Kidney (tissue), 14 donors: ENCODE results near the gene ATP8B2. TPM values are rescaled to one million over a fixed set of nuclear protein-coding genes. Genes with fewer than 3 reads are reported as not detected.
"Not testable (repeated sequence)": the region's sequence is repeated elsewhere in the genome, so short reads cannot be mapped to it uniquely, and the experiment has no call there.

ENCODE experiments used
- DNase-seq, 5 donors: peaks; one replicate each; pipeline ENCODE4 v3.0.0-alpha.2; 2013 to 2020
- FAIRE-seq: peaks from 2 replicates; lab custom pipeline; 2012; peaks lifted over from hg19 to GRCh38; lab: Jason Lieb, UNC
- H3K27ac ChIP-seq, 2 donors: one replicate each; pipeline ENCODE4 v1.7.0; 2013; ENCODE audit warnings: low read depth in 2 of 2, low read length in 2 of 2, inconsistent platforms in 1 of 2
- H3K27me3 ChIP-seq: one replicate; pipeline ENCODE4 v1.7.1; 2013; ENCODE audit warnings: low read length, inconsistent platforms; ENCODE audit not compliant: control insufficient read depth, insufficient read depth
- H3K36me3 ChIP-seq, 3 donors: one replicate each; pipeline versions ENCODE4 v1.7.0 to v1.7.1; 2013; ENCODE audit warnings: low read length in 3 of 3, control low read depth in 1 of 3, inconsistent platforms in 1 of 3; ENCODE audit not compliant: insufficient read depth in 3 of 3, control insufficient read depth in 2 of 3
- H3K4me1 ChIP-seq, 3 donors: one replicate each; pipeline versions ENCODE4 v1.7.0 to v1.7.1; 2013; ENCODE audit warnings: low read length in 3 of 3, inconsistent platforms in 1 of 3, low read depth in 1 of 3; ENCODE audit not compliant: control insufficient read depth in 2 of 3, insufficient read depth in 2 of 3
- H3K4me3 ChIP-seq, 3 donors: one replicate each; pipeline versions ENCODE4 v1.7.0 to v1.8.1; 2013; ENCODE audit warnings: low read length in 3 of 3, control low read depth in 1 of 3, inconsistent platforms in 1 of 3
- H3K9ac ChIP-seq, 3 donors: one replicate each; pipeline versions ENCODE4 v1.7.0 to v1.7.1; 2013; ENCODE audit warnings: low read length in 3 of 3, control low read depth in 1 of 3, inconsistent platforms in 1 of 3
- H3K9me3 ChIP-seq, 3 donors: one replicate each; pipeline versions ENCODE4 v1.7.0 to v1.7.1; 2013; ENCODE audit warnings: low read length in 3 of 3, control low read depth in 1 of 3, inconsistent platforms in 1 of 3; ENCODE audit not compliant: control insufficient read depth in 2 of 3, insufficient read depth in 1 of 3
- CTCF ChIP-seq: IDR thresholded peaks from 3 replicates; pipeline ENCODE4 v1.5.1; 2012; ENCODE audit warnings: mild to moderate bottlenecking, moderate library complexity, borderline replicate concordance; ENCODE audit not compliant: insufficient read depth; ENCODE audit errors: extremely low read depth
- intact Hi-C: fragments of 100-400 bp; cut with DNase I; formaldehyde crosslinking; loops from one replicate; pipeline ENCODE4 v1.11.1; 2022
- polyA plus RNA-seq: library from polyadenylated mRNA; stranded (reverse); fragments of 350-450 nt; fragmentation: Illumina TruSeq; extraction: RNeasy Lipid Tissue Mini Kit (QIAGEN cat#74804); gene quantifications from one replicate; pipeline ENCODE4 v1.2.3, GENCODE V29; 2014; ENCODE audit warnings: low read depth, low replicate concordance; ENCODE audit not compliant: insufficient read depth
- total RNA-seq: library from RNA; stranded (reverse); fragmentation: NEBNext Ultra II Directional; extraction: Animal tissue kit (Norgen Biotek cat#: 25700); gene quantifications from one replicate; pipeline ENCODE4 v1.2.1, GENCODE V29; 2021
- donor health status: control.
- donor health status: control.
- donor health status: control.
- donor health status: control.
- donor health status: control.
- donor health status: DM: yes; HTN: yes; CAD: no.
- donor health status: Normal renal cell carcinoma (clear cell type).

Gene ATP8B2
- total and polyA plus RNA-seq, 2 donors from 2014 or later, result 6.2 to 40.9 TPM

DNA sequence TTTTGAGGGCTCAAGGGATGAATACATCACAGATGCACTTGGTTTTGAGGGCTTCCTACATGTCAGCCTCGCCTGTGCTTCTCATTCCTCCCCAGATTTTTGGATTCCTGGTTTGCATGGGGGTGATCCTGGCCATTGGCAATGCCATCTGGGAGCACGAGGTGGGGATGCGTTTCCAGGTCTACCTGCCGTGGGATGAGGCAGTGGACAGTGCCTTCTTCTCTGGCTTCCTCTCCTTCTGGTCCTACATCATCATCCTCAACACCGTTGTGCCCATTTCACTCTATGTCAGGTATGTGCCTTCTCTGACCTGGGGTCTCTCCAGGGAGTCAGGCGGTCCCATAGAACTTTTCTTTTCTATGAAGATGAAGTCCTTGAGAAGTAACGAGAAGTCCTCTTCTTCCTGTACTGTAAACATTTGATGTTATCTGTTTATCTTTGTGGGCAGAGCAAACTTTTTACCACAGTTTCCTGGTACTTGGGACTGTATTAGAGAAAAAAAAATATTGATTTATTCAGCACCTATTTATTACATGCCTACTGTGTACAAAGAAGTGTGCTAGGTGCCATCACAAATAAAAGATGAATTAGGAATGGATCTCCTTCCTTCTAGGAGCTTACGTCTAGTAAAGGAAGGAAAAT is 12.0 kb downstream of the ATP8B2 start:
- no peak overlapping the region for H3K4me3 ChIP-seq
- intact Hi-C loops, result no loop called here
- H3K27me3 ChIP-seq, result no peaks in the 10 kb centered on the region
- no peaks in the 10 kb centered on the region for H3K9me3 ChIP-seq
- no peaks in the 10 kb centered on the region for H3K4me1 ChIP-seq
- DNase-seq (no peak), FAIRE-seq (no peak)
- H3K36me3 ChIP-seq, result peaks cover 0 to 11% (median 5%) of the 10 kb centered on the region in 3 donors
- peak overlapping the region in 1 of 2 donors; percentile 11 for H3K27ac ChIP-seq
- no peak overlapping the region for H3K9ac ChIP-seq
- TF ChIP-seq CTCF, result no peak

GRCh38 chr1:154338875-154339274 is 13.6 kb downstream of the ATP8B2 start:
- intact Hi-C loops, result no loop called here
- FAIRE-seq, result no peak
- no peak overlapping the region for H3K4me3 ChIP-seq
- no peak overlapping the region for H3K27ac ChIP-seq
- TF ChIP-seq CTCF, result no peak
- H3K36me3 ChIP-seq, result peaks cover 3 to 16% (median 5%) of the 10 kb centered on the region in 3 donors
- no peaks in the 10 kb centered on the region for H3K4me1 ChIP-seq
- H3K9me3 ChIP-seq, result no peaks in the 10 kb centered on the region
- DNase-seq, result no peak
- H3K9ac ChIP-seq, result no peak overlapping the region
- no peaks in the 10 kb centered on the region for H3K27me3 ChIP-seq

GRCh38 chr1:154341366-154341765 is 16.0 kb downstream of the ATP8B2 start:
- H3K9me3 ChIP-seq, FAIRE-seq, intact Hi-C loops, H3K4me1 ChIP-seq, H3K4me3 ChIP-seq, DNase-seq, H3K27ac ChIP-seq, H3K27me3 ChIP-seq, H3K9ac ChIP-seq: not testable (repeated sequence)
- peaks cover 5 to 26% (median 15%) of the 10 kb centered on the region in 3 donors for H3K36me3 ChIP-seq

GRCh38 chr1:154342132-154342531 is 16.8 kb downstream of the ATP8B2 start:
- TF ChIP-seq CTCF, result no peak
- Histone ChIP-seq H3K36me3 (peaks cover 5 to 28% (median 15%) of the 10 kb centered on the region in 3 donors), H3K9ac (no peak overlapping the region), H3K9me3 (no peaks in the 10 kb centered on the region), H3K4me3 (no peak overlapping the region), H3K27me3 (no peaks in the 10 kb centered on the region), H3K27ac (no peak overlapping the region), H3K4me1 (no peaks in the 10 kb centered on the region)
- no peak for FAIRE-seq
- intact Hi-C loops, result no loop called here
- DNase-seq, result no peak
